Superior temporal gyrus (tissue), 1 donor: ENCODE data around the gene CCDC92B.
A peak's percentile ranks its signal among the peaks of the same experiment; 100 is the strongest.

Source experiments
- DNase-seq: peaks from one replicate; pipeline ENCODE4 v3.0.0-alpha.2; 2016; ENCODE audit errors: extremely low spot score

CCDC92B gene

GRCh38 chr17:2721603-2722002 lies 27.8 kb downstream of the CCDC92B start:
- no peak for DNase-seq

GRCh38 chr17:2719861-2720260 lies 29.6 kb downstream of the CCDC92B start:
- DNase-seq, result no peak

DNA sequence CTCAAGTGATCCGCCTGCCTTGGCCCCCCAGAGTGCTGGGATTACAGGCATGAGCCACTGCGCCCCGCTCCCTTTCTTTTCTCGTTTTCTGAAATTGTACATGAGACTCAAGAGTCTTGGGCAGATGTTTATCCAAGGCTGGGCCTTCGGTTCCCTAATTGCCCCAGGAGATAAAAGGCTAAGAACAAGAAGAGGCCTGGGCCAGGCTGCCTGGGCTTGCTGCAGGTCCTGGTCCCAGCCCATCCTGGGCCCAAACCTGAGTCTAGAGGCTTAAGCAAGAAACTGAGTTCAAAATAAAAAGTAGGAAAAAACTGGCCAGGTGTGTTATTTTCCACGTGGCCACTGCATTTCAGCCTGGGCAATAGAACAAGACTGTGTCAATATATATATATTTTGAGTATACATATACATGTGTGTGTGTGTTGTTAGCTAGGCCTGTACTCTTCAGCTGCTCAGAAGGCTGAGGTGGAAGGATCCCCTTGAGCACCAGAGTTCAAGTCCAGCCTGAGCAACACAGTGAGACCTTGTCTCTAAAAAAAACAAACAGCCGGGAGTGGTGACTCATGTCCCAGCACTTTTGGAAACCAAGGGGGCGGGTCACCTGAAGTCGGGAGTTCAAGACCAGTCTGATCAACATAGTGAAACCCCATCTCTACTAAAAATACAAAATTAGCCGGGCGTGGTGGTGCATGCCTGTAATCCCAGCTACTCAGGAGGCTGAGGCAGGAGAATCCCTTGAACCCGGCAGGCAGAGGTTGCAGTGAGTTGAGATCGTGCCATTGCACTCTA lies 31.1 kb downstream of the CCDC92B start:
- DNase-seq, result no peak

DNA sequence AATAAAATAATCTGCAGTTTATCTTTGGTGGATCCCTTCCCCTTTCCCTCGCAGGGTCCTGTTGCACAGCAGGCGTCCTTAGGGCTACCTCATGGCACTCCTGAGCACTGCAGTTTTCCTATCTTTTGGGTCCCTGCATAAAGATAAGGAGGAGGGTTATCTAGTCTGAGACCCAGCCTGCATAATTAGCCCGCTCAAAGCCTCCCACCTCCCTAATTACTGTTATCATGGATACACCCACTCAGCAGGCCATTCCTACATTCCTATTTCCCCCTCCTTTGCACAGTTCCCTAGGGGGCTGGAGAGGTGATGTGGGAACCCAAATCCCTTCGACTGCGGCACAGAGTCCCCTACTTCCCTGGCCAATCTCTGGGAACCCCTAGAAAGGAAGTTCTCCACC lies 32.8 kb downstream of the CCDC92B start:
- DNase-seq, result no peak

- no peak for DNase-seq
These were observed 35.6 kb downstream of the CCDC92B start for GRCh38 chr17:2713881-2714280.

- no peak for DNase-seq
These were observed 37.0 kb downstream of the CCDC92B start for GRCh38 chr17:2712300-2713043.

DNA sequence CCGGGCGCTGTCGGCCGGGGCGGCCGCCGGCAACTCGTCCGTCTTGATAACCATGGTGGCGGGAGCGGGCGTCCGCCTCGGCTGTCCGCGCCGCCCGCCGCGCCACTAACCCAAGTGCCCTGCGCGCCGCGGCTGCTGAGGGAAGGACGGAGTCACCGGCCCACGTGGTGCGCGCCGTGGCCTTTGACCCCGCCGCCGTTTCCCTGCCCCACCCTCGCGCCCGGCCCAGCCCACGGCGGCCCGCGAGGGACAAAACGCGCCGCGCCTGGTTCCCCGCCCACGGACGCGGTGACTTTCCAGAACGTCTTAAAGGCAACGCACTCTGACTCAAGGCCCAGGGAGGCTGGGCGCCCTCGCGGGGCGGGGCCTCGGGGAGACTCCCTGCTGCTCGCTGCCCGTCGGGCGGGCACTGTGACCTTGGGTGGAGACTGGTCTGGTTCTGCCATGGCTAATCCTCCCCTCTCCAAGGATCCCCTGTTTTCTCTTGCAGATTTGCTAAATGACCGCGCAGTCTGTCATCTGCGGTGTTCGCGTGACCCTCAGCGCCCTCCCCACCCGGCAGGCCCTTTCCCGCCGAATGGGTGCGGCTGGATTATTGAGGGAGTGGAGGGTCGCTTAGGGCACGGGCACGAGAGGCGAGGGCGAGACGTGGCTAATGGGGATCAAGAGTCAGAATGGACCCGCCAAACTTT lies 37.7 kb downstream of the CCDC92B start, which contains the start of gene CLUH:
TSS of gene CLUH (minus strand) at position 157 of the 692 bp plus-strand sequence. CDS start at position 54, 103 bp downstream.
- peak; percentile 96 for DNase-seq

- DNase-seq, result no peak
These were observed 38.4 kb downstream of the CCDC92B start for GRCh38 chr17:2710803-2711607.

- DNase-seq, result no peak
These were observed 39.2 kb downstream of the CCDC92B start for GRCh38 chr17:2710071-2710802.

DNA sequence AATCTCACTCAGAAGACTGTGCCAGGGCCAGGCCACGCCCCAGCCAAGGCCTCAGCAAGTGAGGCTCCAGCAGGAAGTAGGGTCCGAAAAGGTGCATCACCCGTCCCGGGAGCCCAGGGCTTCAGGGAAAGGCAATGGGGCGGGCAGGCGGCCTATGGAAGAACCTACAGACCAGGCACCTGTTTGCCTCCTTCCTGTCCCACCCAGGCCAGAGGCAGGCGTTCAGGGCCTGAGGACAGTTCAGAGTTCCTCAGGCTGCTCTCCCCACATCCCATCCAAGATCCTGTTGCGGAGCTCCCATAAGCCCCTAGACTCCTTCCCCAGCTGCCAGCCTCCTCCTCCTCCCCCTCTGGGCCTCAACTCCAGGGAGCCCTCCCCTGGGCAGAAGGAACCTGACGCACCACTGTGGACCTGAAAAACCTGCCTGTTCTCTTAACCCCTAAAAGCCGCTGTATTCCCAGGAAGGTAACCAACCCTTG lies 40.2 kb downstream of the CCDC92B start:
- no peak for DNase-seq

GRCh38 chr17:2708585-2709182 lies 40.8 kb downstream of the CCDC92B start:
- no peak for DNase-seq

DNA sequence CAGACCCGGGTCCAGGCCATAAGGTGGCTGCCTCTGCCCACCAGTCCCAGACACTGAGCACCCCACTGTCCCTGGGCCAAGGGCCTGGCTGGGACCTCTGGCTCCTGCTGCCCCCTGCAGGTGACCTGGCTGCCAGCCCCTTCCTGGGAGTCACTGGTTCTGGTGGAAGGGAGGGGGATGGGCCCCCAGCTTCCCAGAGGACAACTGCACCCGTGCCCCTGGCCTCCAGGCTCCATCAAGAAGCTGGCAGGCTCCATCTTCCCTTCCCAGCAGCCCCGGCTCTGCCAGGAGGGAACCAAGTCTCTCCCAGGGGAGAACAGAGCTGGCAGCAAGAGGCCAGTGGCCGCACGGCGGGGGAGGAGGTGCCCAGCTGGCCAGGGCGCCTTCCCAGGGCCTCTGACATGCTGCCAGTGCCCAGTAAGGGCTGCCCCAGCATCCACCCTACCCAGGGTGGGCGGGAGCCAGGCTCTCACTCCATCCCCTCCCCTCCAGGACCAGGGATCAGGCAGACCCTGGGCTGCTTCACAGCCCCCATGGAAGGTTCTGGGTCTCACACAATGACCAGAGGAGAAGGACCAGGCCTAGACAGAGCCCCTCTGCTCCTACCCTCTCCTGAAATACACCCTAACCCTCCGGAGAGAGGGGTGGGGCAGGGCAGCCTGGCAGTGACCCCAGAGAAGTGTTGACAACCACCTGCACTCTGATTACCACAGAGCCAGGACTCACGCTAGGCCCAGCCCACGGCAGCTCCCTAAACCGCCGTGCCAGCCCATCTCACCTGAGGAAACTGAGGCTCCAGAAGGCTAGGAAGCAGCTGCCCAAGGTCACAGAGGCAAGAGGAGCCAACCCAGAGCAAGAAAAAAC lies 41.5 kb downstream of the CCDC92B start:
- no peak for DNase-seq

DNA sequence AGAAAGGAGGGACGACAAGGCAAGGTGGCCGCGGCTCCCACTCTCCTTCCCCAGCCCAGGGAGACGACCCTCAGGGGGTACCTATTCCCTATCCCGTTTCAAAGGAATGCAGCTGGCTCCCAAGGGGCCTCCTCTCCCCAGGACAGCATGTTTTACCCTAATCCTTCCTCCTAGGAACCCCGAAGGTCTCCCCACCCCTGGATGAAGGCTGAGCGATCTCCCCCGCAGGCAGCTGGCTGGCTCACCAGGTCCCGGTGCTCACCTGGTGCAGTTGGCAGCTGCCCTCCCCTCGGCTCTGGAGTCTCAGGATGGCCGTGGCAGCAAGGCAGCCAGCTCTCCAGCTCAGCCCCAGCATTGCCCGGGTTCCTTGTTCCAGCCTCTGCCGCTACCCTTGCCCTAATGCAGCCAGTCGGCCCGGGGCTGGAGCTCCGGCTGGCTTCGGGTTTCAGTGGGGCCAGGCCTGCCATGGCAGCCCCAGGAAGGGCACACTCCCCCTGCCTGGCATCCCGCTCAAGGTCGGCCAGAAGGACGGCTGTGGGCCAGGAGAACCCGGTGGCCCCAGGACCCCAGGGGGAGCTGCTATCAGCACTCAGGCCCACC lies 42.4 kb downstream of the CCDC92B start:
- DNase-seq, result no peak

- DNase-seq, result no peak
These were observed 43.3 kb downstream of the CCDC92B start for GRCh38 chr17:2705888-2706795.

DNA sequence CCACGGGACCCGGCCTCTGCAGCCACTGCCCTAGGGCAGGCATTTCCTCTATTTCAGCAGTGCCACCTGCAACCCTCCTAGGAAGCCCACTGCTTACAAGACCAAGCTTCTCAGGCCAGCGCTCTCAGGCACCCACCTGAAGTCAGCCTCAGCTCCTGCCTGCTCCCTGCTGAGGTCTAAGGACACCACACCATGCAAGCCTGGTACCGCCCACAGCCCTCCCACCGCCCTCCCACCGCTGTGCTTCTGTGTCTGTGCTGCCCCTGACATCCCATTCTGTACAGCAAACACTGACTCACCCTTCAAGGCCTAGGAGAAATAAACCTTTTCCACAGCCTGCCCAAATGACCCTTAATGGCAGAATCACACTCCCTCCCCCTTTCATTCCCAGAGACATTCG lies 44.2 kb downstream of the CCDC92B start:
- no peak for DNase-seq

DNA sequence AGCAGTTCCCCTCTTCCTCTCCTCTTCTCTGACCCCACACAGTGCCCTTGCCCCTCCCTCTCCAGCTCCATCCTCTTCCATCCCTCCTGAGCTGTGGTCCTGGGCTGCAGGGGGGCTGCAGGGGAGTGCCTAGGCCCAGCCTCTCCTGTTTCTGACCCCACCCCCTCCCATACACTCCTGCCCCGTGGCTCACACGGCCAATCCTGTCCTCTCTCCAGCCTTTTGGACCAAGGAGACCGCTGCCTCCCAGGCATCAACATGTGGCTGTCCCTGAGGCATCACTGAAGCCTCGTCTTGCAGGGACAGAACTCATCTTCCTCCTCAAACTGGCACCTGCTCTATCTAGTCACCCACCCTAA lies 44.6 kb downstream of the CCDC92B start:
- DNase-seq, result no peak

GRCh38 chr17:2704031-2704889 lies 45.2 kb downstream of the CCDC92B start:
- no peak for DNase-seq
